GM23338 (cell line): ENCODE results near the gene CORO7. TPM values are rescaled to one million over a fixed set of nuclear protein-coding genes. Genes with fewer than 3 reads are reported as not detected.

Source experiments
- ATAC-seq: fragments of 200-7000 bp; cut with Tn5 transposase; 3 replicates; pipeline ENCODE4 v1.9.1; 2020
- DNase-seq: peaks from one replicate; pipeline ENCODE4 v3.0.0-alpha.2; 2015; ENCODE audit warnings: low spot score
- H2AFZ ChIP-seq: fragments of 200-600 bp; sonication (generic); 2 replicates; pipeline ENCODE4 v1.8.0; 2016; ENCODE audit warnings: antibody characterized with exemption, mild to moderate bottlenecking, moderate library complexity
- H3F3A ChIP-seq: fragments of 200-600 bp; sonication (generic); replicated peaks from 2 replicates; pipeline ENCODE4 v1.8.0; 2017; ENCODE audit warnings: antibody characterized with exemption, mixed run types, low read depth
- H3K27ac ChIP-seq: fragments of 200-600 bp; sonication (generic); 2 replicates; pipeline ENCODE4 v1.6.1; 2016; ENCODE audit warnings: low read depth
- H3K27me3 ChIP-seq: fragments of 200-600 bp; sonication (generic); 2 replicates; pipeline ENCODE4 v1.8.0; 2016; ENCODE audit warnings: mild to moderate bottlenecking, mixed run types, moderate library complexity; ENCODE audit not compliant: insufficient read depth
- H3K36me3 ChIP-seq: fragments of 200-600 bp; sonication (generic); 2 replicates; pipeline ENCODE4 v1.8.0; 2016; ENCODE audit warnings: mild to moderate bottlenecking; ENCODE audit not compliant: insufficient read depth
- H3K4me1 ChIP-seq: fragments of 200-600 bp; sonication (generic); 2 replicates; pipeline ENCODE4 v1.8.0; 2016; ENCODE audit warnings: mild to moderate bottlenecking, moderate library complexity; ENCODE audit not compliant: insufficient read depth
- H3K4me2 ChIP-seq: fragments of 200-600 bp; sonication (generic); 2 replicates; pipeline ENCODE4 v1.7.1; 2017; ENCODE audit warnings: mixed run types
- H3K4me3 ChIP-seq: fragments of 200-600 bp; sonication (generic); 2 replicates; pipeline ENCODE4 v1.6.1; 2016; ENCODE audit warnings: mixed run types
- H3K79me2 ChIP-seq: fragments of 200-600 bp; sonication (generic); replicated peaks from 2 replicates; pipeline ENCODE4 v1.8.0; 2017; ENCODE audit warnings: mild to moderate bottlenecking; ENCODE audit not compliant: insufficient read depth
- H3K9me2 ChIP-seq: fragments of 200-600 bp; sonication (generic); 2 replicates; pipeline ENCODE4 v1.8.0; 2017; ENCODE audit not compliant: insufficient read depth
- H4K20me1 ChIP-seq: fragments of 200-600 bp; sonication (generic); replicated peaks from 2 replicates; pipeline ENCODE4 v1.8.0; 2017; ENCODE audit warnings: mild to moderate bottlenecking; ENCODE audit not compliant: insufficient read depth
- H3K27ac Mint-ChIP-seq: 2 replicates; pipeline ENCODE4 v1.8.0; 2020; ENCODE audit warnings: inconsistent platforms, mild to moderate bottlenecking, moderate library complexity, mixed read lengths
- H3K27me3 Mint-ChIP-seq: 3 replicates; pipeline ENCODE4 v1.8.0; 2022; ENCODE audit warnings: low read depth, mild to moderate bottlenecking, moderate library complexity, mixed read lengths, inconsistent platforms; ENCODE audit not compliant: insufficient read depth, poor library complexity
- H3K36me3 Mint-ChIP-seq: 3 replicates; pipeline ENCODE4 v1.8.0; 2021; ENCODE audit warnings: low read depth, mild to moderate bottlenecking, inconsistent platforms, moderate library complexity, mixed read lengths
- H3K4me1 Mint-ChIP-seq: 3 replicates; pipeline ENCODE4 v1.8.0; 2020; ENCODE audit warnings: mild to moderate bottlenecking, inconsistent platforms, mixed read lengths
- H3K4me3 Mint-ChIP-seq: 3 replicates; pipeline ENCODE4 v1.8.0; 2021; ENCODE audit warnings: moderate library complexity, mild to moderate bottlenecking, inconsistent platforms, mixed read lengths
- H3K9me3 Mint-ChIP-seq: 3 replicates; pipeline ENCODE4 v1.8.0; 2020; ENCODE audit warnings: moderate library complexity, mild to moderate bottlenecking, inconsistent platforms, mixed read lengths
- CREB1 ChIP-seq: fragments of 250-450 bp; sonication (Bioruptor Pico); IDR thresholded peaks from 2 replicates; pipeline ENCODE4 v1.5.0; 2020; ENCODE audit warnings: low read depth, mild to moderate bottlenecking, moderate library complexity
- EZH2phosphoT487 ChIP-seq: fragments of 200-600 bp; sonication (generic); IDR thresholded peaks from one replicate; pipeline ENCODE4 v1.8.1; 2018; ENCODE audit warnings: antibody characterized with exemption; ENCODE audit not compliant: unreplicated experiment
- ZNF331 ChIP-seq: fragments of 250-450 bp; sonication (Bioruptor Pico); IDR thresholded peaks from 2 replicates; pipeline ENCODE4 v1.5.0; 2020; ENCODE audit warnings: low read depth, mild to moderate bottlenecking, moderate library complexity
- polyA plus RNA-seq: library from polyadenylated mRNA; unstranded; fragments of >200 nt; fragmentation: Nextera tagmentation; extraction: Ambion mirVana; gene quantifications from 2 replicates; pipeline ENCODE4 v1.2.1, GENCODE V29; 2016
- total RNA-seq: library from RNA; depleted of rRNA; stranded (reverse); fragments of >200 nt; shearing (Covaris generic); gene quantifications from 2 replicates; pipeline ENCODE4 v1.2.3, GENCODE V29; 2014
- TF ChIP-seq, protein P1 (sequence below): fragments of 250-450 bp; sonication (Bioruptor Pico); IDR thresholded peaks from 2 replicates; pipeline ENCODE4 v1.5.0; 2020; ENCODE audit warnings: mild to moderate bottlenecking, moderate library complexity

The CORO7 gene
- total and polyA plus RNA-seq, 2 experiments from 2014 or later = 14.2 to 46.4 TPM

DNA sequence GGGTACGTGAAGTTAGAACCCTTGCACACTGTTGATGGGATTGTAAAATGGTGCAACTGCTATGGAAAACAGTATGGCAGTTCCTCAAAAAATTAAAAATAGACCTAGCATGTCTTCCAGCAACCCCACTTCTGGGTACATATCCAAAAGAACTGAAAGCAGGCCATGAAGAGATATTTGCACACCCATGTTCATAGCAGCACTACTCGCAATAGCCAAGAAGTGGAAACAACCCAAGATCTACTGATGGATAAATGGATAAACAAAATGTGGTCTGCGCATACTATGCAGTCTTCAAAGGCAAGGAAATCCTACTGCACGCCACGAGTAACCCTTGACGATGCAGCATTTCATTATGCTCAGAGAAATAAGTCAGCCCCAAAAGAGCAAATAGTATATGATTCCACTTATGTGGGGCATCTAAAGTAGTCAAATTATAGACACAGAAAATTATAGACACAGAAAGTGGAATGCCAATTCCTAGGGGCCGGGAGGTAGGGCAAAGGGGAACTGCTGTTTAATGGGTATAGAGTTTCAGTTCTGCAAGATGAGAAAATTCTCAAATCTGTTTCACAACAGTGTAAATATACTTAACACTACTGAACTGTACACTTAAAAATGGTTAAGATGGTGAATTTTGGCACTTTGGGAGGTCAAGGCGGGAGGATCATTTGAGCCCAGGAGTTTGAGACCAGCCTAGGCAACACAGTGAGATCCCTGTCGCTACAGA is 17.2 kb downstream of the CORO7 start:
- Mint-ChIP-seq H3K4me1 (peaks cover 9% of the 10 kb centered on the region; the same call in 2 of the 3 replicates), H3K4me3 (no peak overlapping the region), H3K27ac (no peak overlapping the region), H3K27me3 (peaks cover 7% of the 10 kb centered on the region), H3K36me3 (no peaks in the 10 kb centered on the region; the same call in 2 of the 3 replicates), H3K9me3 (no peaks in the 10 kb centered on the region)
- TF ChIP-seq EZH2phosphoT487 (no peak), CREB1 (CRISPR knock-in tag) (no peak)
- TF ChIP-seq, protein P1, sequence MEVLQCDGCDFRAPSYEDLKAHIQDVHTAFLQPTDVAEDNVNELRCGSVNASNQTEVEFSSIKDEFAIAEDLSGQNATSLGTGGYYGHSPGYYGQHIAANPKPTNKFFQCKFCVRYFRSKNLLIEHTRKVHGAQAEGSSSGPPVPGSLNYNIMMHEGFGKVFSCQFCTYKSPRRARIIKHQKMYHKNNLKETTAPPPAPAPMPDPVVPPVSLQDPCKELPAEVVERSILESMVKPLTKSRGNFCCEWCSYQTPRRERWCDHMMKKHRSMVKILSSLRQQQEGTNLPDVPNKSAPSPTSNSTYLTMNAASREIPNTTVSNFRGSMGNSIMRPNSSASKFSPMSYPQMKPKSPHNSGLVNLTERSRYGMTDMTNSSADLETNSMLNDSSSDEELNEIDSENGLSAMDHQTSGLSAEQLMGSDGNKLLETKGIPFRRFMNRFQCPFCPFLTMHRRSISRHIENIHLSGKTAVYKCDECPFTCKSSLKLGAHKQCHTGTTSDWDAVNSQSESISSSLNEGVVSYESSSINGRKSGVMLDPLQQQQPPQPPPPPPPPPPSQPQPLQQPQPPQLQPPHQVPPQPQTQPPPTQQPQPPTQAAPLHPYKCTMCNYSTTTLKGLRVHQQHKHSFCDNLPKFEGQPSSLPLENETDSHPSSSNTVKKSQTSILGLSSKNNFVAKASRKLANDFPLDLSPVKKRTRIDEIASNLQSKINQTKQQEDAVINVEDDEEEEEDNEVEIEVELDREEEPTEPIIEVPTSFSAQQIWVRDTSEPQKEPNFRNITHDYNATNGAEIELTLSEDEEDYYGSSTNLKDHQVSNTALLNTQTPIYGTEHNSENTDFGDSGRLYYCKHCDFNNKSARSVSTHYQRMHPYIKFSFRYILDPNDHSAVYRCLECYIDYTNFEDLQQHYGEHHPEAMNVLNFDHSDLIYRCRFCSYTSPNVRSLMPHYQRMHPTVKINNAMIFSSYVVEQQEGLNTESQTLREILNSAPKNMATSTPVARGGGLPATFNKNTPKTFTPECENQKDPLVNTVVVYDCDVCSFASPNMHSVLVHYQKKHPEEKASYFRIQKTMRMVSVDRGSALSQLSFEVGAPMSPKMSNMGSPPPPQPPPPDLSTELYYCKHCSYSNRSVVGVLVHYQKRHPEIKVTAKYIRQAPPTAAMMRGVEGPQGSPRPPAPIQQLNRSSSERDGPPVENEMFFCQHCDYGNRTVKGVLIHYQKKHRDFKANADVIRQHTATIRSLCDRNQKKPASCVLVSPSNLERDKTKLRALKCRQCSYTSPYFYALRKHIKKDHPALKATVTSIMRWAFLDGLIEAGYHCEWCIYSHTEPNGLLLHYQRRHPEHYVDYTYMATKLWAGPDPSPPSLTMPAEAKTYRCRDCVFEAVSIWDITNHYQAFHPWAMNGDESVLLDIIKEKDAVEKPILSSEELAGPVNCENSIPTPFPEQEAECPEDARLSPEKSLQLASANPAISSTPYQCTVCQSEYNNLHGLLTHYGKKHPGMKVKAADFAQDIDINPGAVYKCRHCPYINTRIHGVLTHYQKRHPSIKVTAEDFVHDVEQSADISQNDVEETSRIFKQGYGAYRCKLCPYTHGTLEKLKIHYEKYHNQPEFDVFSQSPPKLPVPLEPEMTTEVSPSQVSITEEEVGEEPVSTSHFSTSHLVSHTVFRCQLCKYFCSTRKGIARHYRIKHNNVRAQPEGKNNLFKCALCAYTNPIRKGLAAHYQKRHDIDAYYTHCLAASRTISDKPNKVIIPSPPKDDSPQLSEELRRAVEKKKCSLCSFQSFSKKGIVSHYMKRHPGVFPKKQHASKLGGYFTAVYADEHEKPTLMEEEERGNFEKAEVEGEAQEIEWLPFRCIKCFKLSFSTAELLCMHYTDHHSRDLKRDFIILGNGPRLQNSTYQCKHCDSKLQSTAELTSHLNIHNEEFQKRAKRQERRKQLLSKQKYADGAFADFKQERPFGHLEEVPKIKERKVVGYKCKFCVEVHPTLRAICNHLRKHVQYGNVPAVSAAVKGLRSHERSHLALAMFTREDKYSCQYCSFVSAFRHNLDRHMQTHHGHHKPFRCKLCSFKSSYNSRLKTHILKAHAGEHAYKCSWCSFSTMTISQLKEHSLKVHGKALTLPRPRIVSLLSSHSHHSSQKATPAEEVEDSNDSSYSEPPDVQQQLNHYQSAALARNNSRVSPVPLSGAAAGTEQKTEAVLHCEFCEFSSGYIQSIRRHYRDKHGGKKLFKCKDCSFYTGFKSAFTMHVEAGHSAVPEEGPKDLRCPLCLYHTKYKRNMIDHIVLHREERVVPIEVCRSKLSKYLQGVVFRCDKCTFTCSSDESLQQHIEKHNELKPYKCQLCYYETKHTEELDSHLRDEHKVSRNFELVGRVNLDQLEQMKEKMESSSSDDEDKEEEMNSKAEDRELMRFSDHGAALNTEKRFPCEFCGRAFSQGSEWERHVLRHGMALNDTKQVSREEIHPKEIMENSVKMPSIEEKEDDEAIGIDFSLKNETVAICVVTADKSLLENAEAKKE (CRISPR knock-in tag) = no peak
- Histone ChIP-seq H4K20me1 (no peaks in the 10 kb centered on the region), H3K79me2 (no peaks in the 10 kb centered on the region), H3K4me1 (no peaks in the 10 kb centered on the region), H3F3A (no peaks in the 10 kb centered on the region), H3K9me2 (no peaks in the 10 kb centered on the region), H3K27me3 (no peaks in the 10 kb centered on the region), H3K4me3 (no peak overlapping the region), H2AFZ (no peak overlapping the region), H3K4me2 (no peak overlapping the region), H3K36me3 (no peaks in the 10 kb centered on the region), H3K27ac (no peak overlapping the region)
- ATAC-seq (no peak), DNase-seq (no peak)

DNA sequence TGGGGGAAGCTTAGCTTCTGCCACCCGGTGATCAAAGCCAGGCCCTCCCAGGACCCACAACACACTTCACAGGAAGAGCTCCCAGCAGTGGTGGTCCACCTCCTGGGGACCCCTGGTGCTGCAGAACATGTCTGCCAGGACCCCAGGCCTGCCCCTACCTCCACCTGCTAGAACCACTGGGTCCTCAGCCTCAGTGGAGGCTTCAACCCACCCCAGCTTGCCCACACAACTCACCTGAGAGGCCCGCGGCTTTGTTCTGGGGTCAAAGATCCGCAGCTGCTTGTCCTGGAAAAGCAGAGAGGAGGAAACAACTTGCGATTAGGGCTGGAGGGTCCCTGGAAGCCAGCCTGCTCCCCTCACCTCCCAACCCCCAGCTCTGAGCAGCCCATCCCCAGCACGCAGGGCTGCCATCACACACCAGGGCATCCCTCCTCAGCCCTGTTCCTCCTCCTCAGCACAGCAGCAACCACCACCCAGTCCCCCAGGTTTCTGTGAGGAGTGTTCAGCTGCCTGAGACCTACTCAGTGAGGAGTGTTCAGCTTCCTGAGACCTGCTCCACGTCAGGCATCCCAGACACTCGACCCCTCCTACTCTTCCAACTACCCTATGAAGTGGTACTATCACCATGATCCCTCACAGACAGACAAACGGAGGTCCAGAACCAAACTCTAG is 21.2 kb downstream of the CORO7 start:
- Mint-ChIP-seq H3K4me3 (no peak overlapping the region), H3K4me1 (peaks cover 31% of the 10 kb centered on the region), H3K36me3 (no peaks in the 10 kb centered on the region; the same call in 2 of the 3 replicates), H3K27me3 (peaks cover 12% of the 10 kb centered on the region), H3K9me3 (no peaks in the 10 kb centered on the region), H3K27ac (no peak overlapping the region)
- Histone ChIP-seq H3K79me2 (no peaks in the 10 kb centered on the region), H3K9me2 (no peaks in the 10 kb centered on the region), H3K36me3 (no peaks in the 10 kb centered on the region), H3K27ac (0 out of 2 replicates have a peak overlapping the region, but pooled peaks have one; percentile 26), H3K4me1 (peaks cover 30% of the 10 kb centered on the region), H2AFZ (no peak overlapping the region), H4K20me1 (no peaks in the 10 kb centered on the region), H3K4me3 (no peak overlapping the region), H3K27me3 (no peaks in the 10 kb centered on the region), H3F3A (peaks cover 27% of the 10 kb centered on the region), H3K4me2 (no peak overlapping the region)
- no peak for ATAC-seq
- no peak for DNase-seq
- no peak for TF ChIP-seq ZNF331 (CRISPR knock-in tag)
- TF ChIP-seq, protein P1 (CRISPR knock-in tag) = no peak
